ENCODE results near the gene CFLAR.
"Not testable (repeated sequence)": the region's sequence is repeated elsewhere in the genome, so short reads cannot be mapped to it uniquely, and the experiment has no call there.

DNA sequence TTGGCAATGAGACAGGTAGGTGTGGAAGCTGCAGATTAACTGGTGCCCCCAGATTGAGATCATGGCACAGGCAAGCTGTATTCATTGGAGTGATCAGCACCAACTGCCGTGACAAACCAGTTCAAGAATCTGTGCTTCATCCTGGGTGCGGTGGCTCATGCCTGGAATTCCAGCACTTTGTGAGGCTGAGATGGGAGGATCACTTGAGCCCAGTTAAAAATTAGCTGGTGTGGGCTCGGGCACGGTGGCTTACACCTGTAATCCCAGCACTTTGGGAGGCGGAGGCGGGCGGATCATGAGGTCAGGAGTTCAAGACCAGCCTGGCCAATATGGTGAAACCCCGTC, 33.8 kb downstream of the CFLAR start:
- TF ChIP-seq, protein P1, sequence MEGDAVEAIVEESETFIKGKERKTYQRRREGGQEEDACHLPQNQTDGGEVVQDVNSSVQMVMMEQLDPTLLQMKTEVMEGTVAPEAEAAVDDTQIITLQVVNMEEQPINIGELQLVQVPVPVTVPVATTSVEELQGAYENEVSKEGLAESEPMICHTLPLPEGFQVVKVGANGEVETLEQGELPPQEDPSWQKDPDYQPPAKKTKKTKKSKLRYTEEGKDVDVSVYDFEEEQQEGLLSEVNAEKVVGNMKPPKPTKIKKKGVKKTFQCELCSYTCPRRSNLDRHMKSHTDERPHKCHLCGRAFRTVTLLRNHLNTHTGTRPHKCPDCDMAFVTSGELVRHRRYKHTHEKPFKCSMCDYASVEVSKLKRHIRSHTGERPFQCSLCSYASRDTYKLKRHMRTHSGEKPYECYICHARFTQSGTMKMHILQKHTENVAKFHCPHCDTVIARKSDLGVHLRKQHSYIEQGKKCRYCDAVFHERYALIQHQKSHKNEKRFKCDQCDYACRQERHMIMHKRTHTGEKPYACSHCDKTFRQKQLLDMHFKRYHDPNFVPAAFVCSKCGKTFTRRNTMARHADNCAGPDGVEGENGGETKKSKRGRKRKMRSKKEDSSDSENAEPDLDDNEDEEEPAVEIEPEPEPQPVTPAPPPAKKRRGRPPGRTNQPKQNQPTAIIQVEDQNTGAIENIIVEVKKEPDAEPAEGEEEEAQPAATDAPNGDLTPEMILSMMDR (conservative IDR thresholded peaks at IDR 0.05 in 1 of 2, IDR thresholded peaks at IDR 0.05 in 1 of 2; ENCODE audit: extremely low read depth in 1 of 2, insufficient read depth in 1 of 2, low read depth in 1 of 2, low read length in 2 of 2): not testable (repeated sequence)
- not testable (repeated sequence) for TF ChIP-seq EZH2 (IDR thresholded peaks at IDR 0.05; ENCODE audit: borderline replicate concordance, low read length)
